ENCODE results near the gene NEB.
"Not testable (repeated sequence)": the region's sequence is repeated elsewhere in the genome, so short reads cannot be mapped to it uniquely, and the experiment has no call there.

Gene NEB

DNA sequence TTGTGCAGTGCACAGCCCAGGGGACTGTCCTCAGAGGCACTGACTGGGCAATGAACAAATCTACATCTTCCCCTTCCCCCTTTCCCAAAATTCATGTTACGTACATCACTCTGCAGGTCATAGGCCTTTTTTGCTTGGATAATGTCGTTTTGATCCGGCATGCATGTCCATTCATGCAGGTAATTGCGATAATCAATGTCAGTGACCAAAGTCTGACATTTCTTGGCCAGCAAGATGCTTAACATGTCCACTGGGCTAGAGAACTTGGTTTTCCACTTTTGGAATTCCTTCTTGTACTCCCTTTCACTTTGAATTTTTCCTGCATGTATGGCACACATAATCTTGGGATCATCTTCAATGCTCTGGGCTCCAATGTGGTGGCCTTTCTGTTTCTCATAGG, 124.6 kb downstream of the NEB start:
- H3K36me3 ChIP-seq (ENCODE audit: control insufficient read depth, low read length) = no peaks in the 10 kb centered on the region
- TF ChIP-seq, protein P1, sequence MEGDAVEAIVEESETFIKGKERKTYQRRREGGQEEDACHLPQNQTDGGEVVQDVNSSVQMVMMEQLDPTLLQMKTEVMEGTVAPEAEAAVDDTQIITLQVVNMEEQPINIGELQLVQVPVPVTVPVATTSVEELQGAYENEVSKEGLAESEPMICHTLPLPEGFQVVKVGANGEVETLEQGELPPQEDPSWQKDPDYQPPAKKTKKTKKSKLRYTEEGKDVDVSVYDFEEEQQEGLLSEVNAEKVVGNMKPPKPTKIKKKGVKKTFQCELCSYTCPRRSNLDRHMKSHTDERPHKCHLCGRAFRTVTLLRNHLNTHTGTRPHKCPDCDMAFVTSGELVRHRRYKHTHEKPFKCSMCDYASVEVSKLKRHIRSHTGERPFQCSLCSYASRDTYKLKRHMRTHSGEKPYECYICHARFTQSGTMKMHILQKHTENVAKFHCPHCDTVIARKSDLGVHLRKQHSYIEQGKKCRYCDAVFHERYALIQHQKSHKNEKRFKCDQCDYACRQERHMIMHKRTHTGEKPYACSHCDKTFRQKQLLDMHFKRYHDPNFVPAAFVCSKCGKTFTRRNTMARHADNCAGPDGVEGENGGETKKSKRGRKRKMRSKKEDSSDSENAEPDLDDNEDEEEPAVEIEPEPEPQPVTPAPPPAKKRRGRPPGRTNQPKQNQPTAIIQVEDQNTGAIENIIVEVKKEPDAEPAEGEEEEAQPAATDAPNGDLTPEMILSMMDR (IDR thresholded peaks at IDR 0.05; ENCODE audit: low read depth, low read length, poor library complexity, severe bottlenecking) = no peak
- no peak for TF ChIP-seq EZH2phosphoT487 (IDR thresholded peaks at IDR 0.05; ENCODE audit: borderline replicate concordance, low read length)
- H3K9me3 ChIP-seq (ENCODE audit: control insufficient read depth, insufficient read depth, low read length) = no peaks in the 10 kb centered on the region
- no peaks in the 10 kb centered on the region for H3K4me1 ChIP-seq (ENCODE audit: control insufficient read depth, low read length)
- no peaks in the 10 kb centered on the region for H4K20me1 ChIP-seq (ENCODE audit: control insufficient read depth, insufficient read depth, low read depth, low read length)
- H3F3A ChIP-seq (ENCODE audit: control insufficient read depth, insufficient read depth) = no peaks in the 10 kb centered on the region
- H3K4me2 ChIP-seq (ENCODE audit: low read length) = no peak overlapping the region
- no peak overlapping the region for H3K27ac ChIP-seq (ENCODE audit: low read depth, low read length)
- H3K27me3 ChIP-seq (ENCODE audit: control insufficient read depth, low read length) = no peaks in the 10 kb centered on the region
- no peak overlapping the region for H3K4me3 ChIP-seq (ENCODE audit: low read length)
- no peaks in the 10 kb centered on the region for H3K9me2 ChIP-seq (replicated peaks; ENCODE audit: control insufficient read depth, low read length)
- H3K79me2 ChIP-seq (ENCODE audit: control insufficient read depth, low read length) = no peaks in the 10 kb centered on the region

DNA sequence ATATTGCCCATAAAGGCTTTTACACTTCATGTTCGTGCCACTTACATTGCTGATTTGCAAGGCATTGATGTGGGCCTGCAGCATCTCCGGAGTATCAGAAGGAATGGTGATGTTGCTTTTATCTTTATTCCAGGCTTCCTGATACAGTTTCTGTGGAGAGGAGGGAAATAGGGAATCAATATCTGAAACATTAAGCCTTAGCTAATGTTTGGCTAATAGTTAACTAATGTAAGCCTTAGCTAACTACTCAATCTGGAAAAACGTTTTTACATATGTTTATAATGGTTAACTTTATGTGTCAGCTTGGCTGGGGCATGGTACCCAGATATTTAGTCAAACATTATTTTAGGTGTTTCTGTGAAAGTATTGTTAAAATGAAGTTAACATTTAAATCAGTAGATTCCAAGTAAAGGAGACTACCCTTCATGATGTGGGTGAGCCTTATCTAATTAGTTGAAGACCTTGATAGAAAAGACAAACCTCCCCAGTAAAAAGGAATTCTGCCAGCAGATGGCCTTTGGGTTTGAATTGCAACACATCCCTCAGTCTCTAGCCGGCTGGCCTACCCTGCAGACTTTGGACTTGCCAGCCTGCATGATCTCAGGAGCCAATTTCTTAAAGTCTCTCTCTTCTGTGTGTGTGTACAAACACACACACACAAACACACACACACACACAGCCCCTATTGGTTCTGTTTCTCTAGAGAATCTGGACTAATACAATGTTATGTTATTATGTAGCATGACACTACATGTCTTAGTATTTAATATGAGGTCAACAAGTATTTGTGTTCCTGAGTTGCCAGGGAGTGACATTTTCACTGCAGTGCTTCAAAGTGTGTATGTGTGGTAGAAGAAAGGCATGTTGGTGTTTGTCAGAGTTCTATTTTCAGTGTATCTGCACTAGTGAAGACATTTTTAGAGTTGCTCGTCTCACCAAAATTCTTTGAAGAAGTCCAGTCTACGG, 126.5 kb downstream of the NEB start:
- not testable (repeated sequence) for H3K27me3 ChIP-seq (ENCODE audit: control insufficient read depth, low read length); H3K9me3 ChIP-seq (ENCODE audit: control insufficient read depth, insufficient read depth, low read length); H3F3A ChIP-seq (ENCODE audit: control insufficient read depth, insufficient read depth); H3K27ac ChIP-seq (ENCODE audit: low read depth, low read length); H3K9me2 ChIP-seq (replicated peaks; ENCODE audit: control insufficient read depth, low read length); H4K20me1 ChIP-seq (ENCODE audit: control insufficient read depth, insufficient read depth, low read depth, low read length); H3K79me2 ChIP-seq (ENCODE audit: control insufficient read depth, low read length); H3K4me1 ChIP-seq (ENCODE audit: control insufficient read depth, low read length); H3K4me2 ChIP-seq (ENCODE audit: low read length); H3K36me3 ChIP-seq (ENCODE audit: control insufficient read depth, low read length); H3K4me3 ChIP-seq (ENCODE audit: low read length)

DNA sequence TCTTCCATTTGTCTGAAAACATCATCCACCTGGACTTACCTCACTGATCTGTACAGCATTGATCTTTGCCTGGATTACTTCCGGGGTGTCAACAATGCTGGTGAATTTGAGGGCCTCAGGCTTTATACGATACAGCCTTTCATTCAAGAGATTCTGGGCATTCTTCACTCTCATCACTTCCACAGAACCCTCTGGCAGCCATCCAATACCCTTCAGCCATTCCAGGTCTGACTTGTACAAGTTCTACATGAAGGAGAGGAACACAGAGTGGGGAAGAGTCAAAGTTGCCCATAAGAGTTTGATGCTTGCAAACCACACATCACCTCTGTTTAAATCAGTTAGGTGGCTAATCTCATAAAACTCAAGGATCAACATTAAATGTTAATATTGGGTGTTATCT, 130.7 kb downstream of the NEB start:
- not testable (repeated sequence) for H3K4me1 ChIP-seq (ENCODE audit: control insufficient read depth, low read length); H4K20me1 ChIP-seq (ENCODE audit: control insufficient read depth, insufficient read depth, low read depth, low read length); H3K36me3 ChIP-seq (ENCODE audit: control insufficient read depth, low read length); H3K79me2 ChIP-seq (ENCODE audit: control insufficient read depth, low read length); H3K27ac ChIP-seq (ENCODE audit: low read depth, low read length); H3K9me3 ChIP-seq (ENCODE audit: control insufficient read depth, insufficient read depth, low read length); H3K9me2 ChIP-seq (replicated peaks; ENCODE audit: control insufficient read depth, low read length); H3K4me3 ChIP-seq (ENCODE audit: low read length); H3K4me2 ChIP-seq (ENCODE audit: low read length); H3F3A ChIP-seq (ENCODE audit: control insufficient read depth, insufficient read depth); H3K27me3 ChIP-seq (ENCODE audit: control insufficient read depth, low read length)

DNA sequence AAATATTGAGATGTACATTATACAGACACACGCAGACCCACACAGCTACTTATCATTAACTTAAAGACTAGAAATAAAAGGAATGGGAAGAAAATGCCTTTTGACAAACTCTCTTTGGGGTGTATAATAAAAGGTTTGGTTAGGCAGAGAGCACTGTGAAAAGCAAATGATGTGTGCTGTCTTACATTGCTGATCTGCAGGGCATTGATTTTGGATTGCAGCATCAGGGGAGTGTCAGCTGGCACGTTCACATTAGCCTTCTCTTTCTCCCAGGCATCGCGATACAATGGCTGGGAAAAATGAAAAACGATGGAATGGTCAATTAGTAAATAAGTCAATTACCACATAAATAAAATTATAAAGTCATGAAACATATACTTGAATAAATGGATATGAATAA, 131.9 kb downstream of the NEB start:
- H3K36me3 ChIP-seq (ENCODE audit: control insufficient read depth, low read length); H3K4me3 ChIP-seq (ENCODE audit: low read length); H3K27ac ChIP-seq (ENCODE audit: low read depth, low read length); H3K9me2 ChIP-seq (replicated peaks; ENCODE audit: control insufficient read depth, low read length); H3K4me1 ChIP-seq (ENCODE audit: control insufficient read depth, low read length); H3F3A ChIP-seq (ENCODE audit: control insufficient read depth, insufficient read depth); H3K27me3 ChIP-seq (ENCODE audit: control insufficient read depth, low read length); H3K79me2 ChIP-seq (ENCODE audit: control insufficient read depth, low read length); H3K9me3 ChIP-seq (ENCODE audit: control insufficient read depth, insufficient read depth, low read length); H3K4me2 ChIP-seq (ENCODE audit: low read length); H4K20me1 ChIP-seq (ENCODE audit: control insufficient read depth, insufficient read depth, low read depth, low read length): not testable (repeated sequence)

DNA sequence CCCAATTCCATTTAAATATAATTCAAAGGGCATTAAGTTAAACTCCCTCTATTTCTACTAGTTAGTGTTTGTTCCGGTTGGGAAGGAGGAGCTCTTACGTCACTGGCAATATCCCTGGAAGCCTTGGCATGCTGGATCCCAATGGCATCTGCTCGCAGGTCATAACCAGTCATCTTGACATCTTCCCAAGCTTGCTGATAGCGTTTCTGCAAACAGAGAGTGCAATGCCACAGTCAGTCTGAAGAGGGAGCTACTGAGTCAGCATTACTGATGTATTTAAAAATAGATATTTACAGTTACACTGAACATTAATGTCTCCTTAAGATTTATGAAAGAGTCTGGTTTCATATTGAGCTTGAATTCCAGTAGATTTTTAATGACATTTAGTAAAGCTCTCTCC, 132.5 kb downstream of the NEB start:
- not testable (repeated sequence) for H4K20me1 ChIP-seq (ENCODE audit: control insufficient read depth, insufficient read depth, low read depth, low read length); H3K27me3 ChIP-seq (ENCODE audit: control insufficient read depth, low read length); H3K79me2 ChIP-seq (ENCODE audit: control insufficient read depth, low read length); H3K27ac ChIP-seq (ENCODE audit: low read depth, low read length); H3F3A ChIP-seq (ENCODE audit: control insufficient read depth, insufficient read depth); H3K9me3 ChIP-seq (ENCODE audit: control insufficient read depth, insufficient read depth, low read length); H3K36me3 ChIP-seq (ENCODE audit: control insufficient read depth, low read length); H3K9me2 ChIP-seq (replicated peaks; ENCODE audit: control insufficient read depth, low read length); H3K4me3 ChIP-seq (ENCODE audit: low read length); H3K4me2 ChIP-seq (ENCODE audit: low read length); H3K4me1 ChIP-seq (ENCODE audit: control insufficient read depth, low read length)

DNA sequence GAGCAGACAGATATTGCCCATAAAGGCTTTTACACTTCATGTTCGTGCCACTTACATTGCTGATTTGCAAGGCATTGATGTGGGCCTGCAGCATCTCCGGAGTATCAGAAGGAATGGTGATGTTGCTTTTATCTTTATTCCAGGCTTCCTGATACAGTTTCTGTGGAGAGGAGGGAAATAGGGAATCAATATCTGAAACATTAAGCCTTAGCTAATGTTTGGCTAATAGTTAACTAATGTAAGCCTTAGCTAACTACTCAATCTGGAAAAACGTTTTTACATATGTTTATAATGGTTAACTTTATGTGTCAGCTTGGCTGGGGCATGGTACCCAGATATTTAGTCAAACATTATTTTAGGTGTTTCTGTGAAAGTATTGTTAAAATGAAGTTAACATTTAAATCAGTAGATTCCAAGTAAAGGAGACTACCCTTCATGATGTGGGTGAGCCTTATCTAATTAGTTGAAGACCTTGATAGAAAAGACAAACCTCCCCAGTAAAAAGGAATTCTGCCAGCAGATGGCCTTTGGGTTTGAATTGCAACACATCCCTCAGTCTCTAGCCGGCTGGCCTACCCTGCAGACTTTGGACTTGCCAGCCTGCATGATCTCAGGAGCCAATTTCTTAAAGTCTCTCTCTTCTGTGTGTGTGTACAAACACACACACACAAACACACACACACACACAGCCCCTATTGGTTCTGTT, 137.2 kb downstream of the NEB start:
- H3K4me3 ChIP-seq (ENCODE audit: low read length); H3K9me3 ChIP-seq (ENCODE audit: control insufficient read depth, insufficient read depth, low read length); H4K20me1 ChIP-seq (ENCODE audit: control insufficient read depth, insufficient read depth, low read depth, low read length); H3K4me2 ChIP-seq (ENCODE audit: low read length); H3K36me3 ChIP-seq (ENCODE audit: control insufficient read depth, low read length); H3K79me2 ChIP-seq (ENCODE audit: control insufficient read depth, low read length); H3K4me1 ChIP-seq (ENCODE audit: control insufficient read depth, low read length); H3K9me2 ChIP-seq (replicated peaks; ENCODE audit: control insufficient read depth, low read length); H3K27ac ChIP-seq (ENCODE audit: low read depth, low read length); H3K27me3 ChIP-seq (ENCODE audit: control insufficient read depth, low read length); H3F3A ChIP-seq (ENCODE audit: control insufficient read depth, insufficient read depth): not testable (repeated sequence)

DNA sequence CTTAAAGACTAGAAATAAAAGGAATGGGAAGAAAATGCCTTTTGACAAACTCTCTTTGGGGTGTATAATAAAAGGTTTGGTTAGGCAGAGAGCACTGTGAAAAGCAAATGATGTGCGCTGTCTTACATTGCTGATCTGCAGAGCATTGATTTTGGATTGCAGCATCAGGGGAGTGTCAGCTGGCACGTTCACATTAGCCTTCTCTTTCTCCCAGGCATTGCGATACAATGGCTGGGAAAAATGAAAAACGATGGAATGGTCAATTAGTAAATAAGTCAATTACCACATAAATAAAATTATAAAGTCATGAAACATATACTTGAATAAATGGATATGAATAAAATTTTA, 142.4 kb downstream of the NEB start:
- not testable (repeated sequence) for H3K79me2 ChIP-seq (ENCODE audit: control insufficient read depth, low read length); H3K4me2 ChIP-seq (ENCODE audit: low read length); H3K4me1 ChIP-seq (ENCODE audit: control insufficient read depth, low read length); H3F3A ChIP-seq (ENCODE audit: control insufficient read depth, insufficient read depth); H3K9me2 ChIP-seq (replicated peaks; ENCODE audit: control insufficient read depth, low read length); H3K9me3 ChIP-seq (ENCODE audit: control insufficient read depth, insufficient read depth, low read length); H3K27me3 ChIP-seq (ENCODE audit: control insufficient read depth, low read length); H3K4me3 ChIP-seq (ENCODE audit: low read length); H4K20me1 ChIP-seq (ENCODE audit: control insufficient read depth, insufficient read depth, low read depth, low read length); H3K36me3 ChIP-seq (ENCODE audit: control insufficient read depth, low read length); H3K27ac ChIP-seq (ENCODE audit: low read depth, low read length)
